HepG2 (cell line): ENCODE data around the gene ABCF1. TPM values are rescaled to one million over a fixed set of nuclear protein-coding genes. Genes with fewer than 3 reads are reported as not detected.

Source experiments
- AGO2 ChIP-seq: fragments of 200-400 bp; formaldehyde crosslinking; optimal IDR thresholded peaks from 2 replicates; pipeline ENCODE3; 2017; ENCODE audit warnings: mild to moderate bottlenecking, low read depth, low read length, moderate library complexity
- BORCS8-MEF2B ChIP-seq: sonication (generic); formaldehyde crosslinking; IDR thresholded peaks from 2 replicates; pipeline ENCODE4 v1.8.0; 2022; ENCODE audit warnings: mild to moderate bottlenecking, missing genetic modification reagents
- CENPBD1 ChIP-seq: sonication (generic); formaldehyde crosslinking; IDR thresholded peaks from 2 replicates; pipeline ENCODE4 v1.8.0; 2022; ENCODE audit warnings: missing genetic modification reagents, low read depth, mild to moderate bottlenecking, borderline replicate concordance
- DPF2 ChIP-seq: sonication (generic); formaldehyde crosslinking; IDR thresholded peaks from 2 replicates; pipeline ENCODE4 v1.4.0; 2020; ENCODE audit warnings: mild to moderate bottlenecking, low read depth, missing genetic modification reagents, borderline replicate concordance
- FIP1L1 ChIP-seq: fragments of 200-400 bp; formaldehyde crosslinking; IDR thresholded peaks from 2 replicates; pipeline ENCODE4 v1.6.1; 2018; ENCODE audit warnings: low read depth, mild to moderate bottlenecking, low read length, moderate library complexity, borderline replicate concordance; ENCODE audit not compliant: insufficient read depth
- IRX3 ChIP-seq: sonication (generic); formaldehyde crosslinking; IDR thresholded peaks from 2 replicates; pipeline ENCODE4 v1.8.1; 2023; ENCODE audit warnings: mild to moderate bottlenecking, low read depth, missing genetic modification reagents, borderline replicate concordance
- KDM2A ChIP-seq: sonication (generic); formaldehyde crosslinking; IDR thresholded peaks from 2 replicates; pipeline ENCODE4 v1.4.0; 2020; ENCODE audit warnings: low read depth, missing genetic modification reagents, borderline replicate concordance
- KDM4B ChIP-seq: sonication (generic); formaldehyde crosslinking; IDR thresholded peaks from 2 replicates; pipeline ENCODE4 v1.4.0; 2020; ENCODE audit warnings: missing genetic modification reagents
- LCORL ChIP-seq, 2 experiments: fragments of 450-650 bp in 1 of 2; sonication (generic) in 1 of 2; formaldehyde crosslinking in 1 of 2; IDR thresholded peaks; 2 replicates each; pipeline versions ENCODE4 v1.5.0 to v1.6.1; 2017 to 2020; ENCODE audit warnings: antibody characterized with exemption in 1 of 2, missing genetic modification reagents in 1 of 2
- MLLT10 ChIP-seq: sonication (generic); formaldehyde crosslinking; IDR thresholded peaks from 2 replicates; pipeline ENCODE4 v1.4.0; 2020; ENCODE audit warnings: missing genetic modification reagents
- NKX3-1 ChIP-seq: sonication (generic); formaldehyde crosslinking; IDR thresholded peaks from 2 replicates; pipeline ENCODE4 v1.5.0; 2020; ENCODE audit warnings: missing genetic modification reagents
- POLR2AphosphoS5 ChIP-seq: IDR thresholded peaks from 2 replicates; pipeline ENCODE4 v1.6.1; 2012; ENCODE audit warnings: low read depth, low read length
- RBM39 ChIP-seq: fragments of 200-400 bp; formaldehyde crosslinking; IDR thresholded peaks from one replicate; pipeline ENCODE4 v1.6.1; 2018; ENCODE audit warnings: antibody characterized with exemption, mild to moderate bottlenecking, low read depth, low read length; ENCODE audit not compliant: poor library complexity, severe bottlenecking
- RFXAP ChIP-seq: sonication (generic); formaldehyde crosslinking; IDR thresholded peaks from 2 replicates; pipeline ENCODE4 v1.4.0; 2020; ENCODE audit warnings: missing genetic modification reagents, borderline replicate concordance
- ZBTB1 ChIP-seq: sonication (generic); formaldehyde crosslinking; IDR thresholded peaks from 2 replicates; pipeline ENCODE4 v1.4.0; 2020; ENCODE audit warnings: missing genetic modification reagents, borderline replicate concordance
- ZBTB3 ChIP-seq: sonication (generic); formaldehyde crosslinking; IDR thresholded peaks from 2 replicates; pipeline ENCODE4 v1.4.0; 2020; ENCODE audit warnings: low read depth, mild to moderate bottlenecking, moderate library complexity, missing genetic modification reagents, borderline replicate concordance
- ZBTB4 ChIP-seq: sonication (generic); formaldehyde crosslinking; IDR thresholded peaks from 2 replicates; pipeline ENCODE4 v1.4.0; 2020; ENCODE audit warnings: missing genetic modification reagents, mild to moderate bottlenecking, borderline replicate concordance
- ZNF224 ChIP-seq: sonication (generic); formaldehyde crosslinking; IDR thresholded peaks from 2 replicates; pipeline ENCODE4 v1.5.0; 2020; ENCODE audit warnings: mild to moderate bottlenecking, missing genetic modification reagents
- ZNF430 ChIP-seq: sonication (generic); formaldehyde crosslinking; IDR thresholded peaks from 2 replicates; pipeline ENCODE4 v1.9.0; 2021; ENCODE audit warnings: mild to moderate bottlenecking, missing genetic modification reagents
- ZNF44 ChIP-seq: sonication (generic); formaldehyde crosslinking; IDR thresholded peaks from 2 replicates; pipeline ENCODE4 v1.5.1; 2020; ENCODE audit warnings: mild to moderate bottlenecking, missing genetic modification reagents
- ZNF547 ChIP-seq: sonication (generic); formaldehyde crosslinking; IDR thresholded peaks from 2 replicates; pipeline ENCODE4 v1.5.1; 2020; ENCODE audit warnings: mild to moderate bottlenecking, missing genetic modification reagents
- ZNF552 ChIP-seq: sonication (generic); formaldehyde crosslinking; IDR thresholded peaks from 2 replicates; pipeline ENCODE4 v1.9.0; 2022; ENCODE audit warnings: missing genetic modification reagents, mild to moderate bottlenecking, borderline replicate concordance
- ZNF598 ChIP-seq: sonication (generic); formaldehyde crosslinking; IDR thresholded peaks from 2 replicates; pipeline ENCODE4 v1.5.1; 2020; ENCODE audit warnings: mild to moderate bottlenecking, missing genetic modification reagents, borderline replicate concordance
- ZNF747 ChIP-seq: sonication (generic); formaldehyde crosslinking; IDR thresholded peaks from 2 replicates; pipeline ENCODE4 v1.8.1; 2023; ENCODE audit warnings: missing genetic modification reagents, mild to moderate bottlenecking, borderline replicate concordance
- ZNF772 ChIP-seq: sonication (generic); formaldehyde crosslinking; IDR thresholded peaks from 2 replicates; pipeline ENCODE4 v1.5.0; 2020; ENCODE audit warnings: mild to moderate bottlenecking, missing genetic modification reagents
- ZNF83 ChIP-seq: sonication (generic); formaldehyde crosslinking; IDR thresholded peaks from 2 replicates; pipeline ENCODE4 v1.4.0; 2020; ENCODE audit warnings: missing genetic modification reagents, mild to moderate bottlenecking, borderline replicate concordance
- polyA plus RNA-seq, 8 experiments: library from polyadenylated mRNA; depleted of rRNA in 3 of 8; stranded (reverse) in 7 of 8; unstranded in 1 of 8; fragments of >200 nt; fragmentation: Illumina TruSeq in 4 of 8; extraction: Trizol in 4 of 8; gene quantifications; 2 replicates each; pipeline versions ENCODE4 v1.2.1 to v1.2.3, GENCODE V29; 2011 to 2016; ENCODE audit warnings: low read depth in 4 of 8, missing spikeins in 1 of 8, mixed read lengths in 1 of 8; ENCODE audit not compliant: insufficient read depth in 1 of 8
- total RNA-seq, 5 experiments: library from RNA; depleted of rRNA; stranded (reverse); fragments of >200 nt; fragmentation: Illumina TruSeq; extraction: Trizol; gene quantifications; 2 replicates each; pipeline ENCODE4 v1.2.3, GENCODE V29; 2016; ENCODE audit warnings: low read depth in 1 of 5

The ABCF1 gene
- total and polyA plus RNA-seq, 2 of the 13 experiments (the other 11 are each of a cell fraction or from before 2014, with no cell fraction given) = 25.4 to 98.9 TPM

- TF ChIP-seq KDM2A (CRISPR knock-in tag) (0 out of 2 replicates have a peak, but pooled peaks have one; percentile 3), ZNF747 (CRISPR knock-in tag) (no peak), ZNF430 (CRISPR knock-in tag) (0 out of 2 replicates have a peak, but pooled peaks have one; percentile 8), ZNF547 (0 out of 2 replicates have a peak, but pooled peaks have one; percentile 1), ZNF83 (CRISPR knock-in tag) (no peak), BORCS8-MEF2B (CRISPR knock-in tag) (no peak), MLLT10 (CRISPR knock-in tag) (no peak), ZNF598 (CRISPR knock-in tag) (peak; percentile 38; the same call in 1 of the 2 replicates), ZBTB1 (CRISPR knock-in tag) (no peak), POLR2AphosphoS5 (no peak), ZNF772 (CRISPR knock-in tag) (no peak), AGO2 (no peak), ZNF224 (CRISPR knock-in tag) (no peak), NKX3-1 (CRISPR knock-in tag) (no peak), DPF2 (CRISPR knock-in tag) (no peak), RFXAP (CRISPR knock-in tag) (no peak), LCORL (IDR thresholded peaks at IDR 0.05) (no peak), LCORL (CRISPR knock-in tag; IDR thresholded peaks at IDR 0.05) (0 out of 2 replicates have a peak, but pooled peaks have one; percentile 12), ZBTB3 (CRISPR knock-in tag) (no peak), RBM39 (no peak), ZNF44 (CRISPR knock-in tag) (0 out of 2 replicates have a peak, but pooled peaks have one; percentile 55), ZBTB4 (0 out of 2 replicates have a peak, but pooled peaks have one; percentile 5), CENPBD1 (no peak), FIP1L1 (no peak), ZNF552 (no peak), KDM4B (CRISPR knock-in tag) (no peak; the same call in 1 of the 2 replicates), IRX3 (no peak)
Measured at GRCh38 chr6:30554962-30555815, 16.1 kb upstream of the ABCF1 start (continued).
